Esophagus squamous epithelium (tissue), 4 donors: Measurements from ENCODE around the gene TALDO1.

Source experiments
- CTCF ChIP-seq, 6 experiments: fragments of 450-650 bp in 4 of 6; fragments of 200-600 bp in 2 of 6; sonication (generic) in 2 of 6; IDR thresholded peaks; one replicate each; pipeline ENCODE4 v1.5.1; 2016 to 2019; ENCODE audit warnings: antibody characterized with exemption in 6 of 6, mild to moderate bottlenecking in 4 of 6, moderate library complexity in 4 of 6
- POLR2A ChIP-seq, 4 donors: fragments of 450-650 bp; IDR thresholded peaks; one replicate each; pipeline ENCODE4 v1.6.1; 2017; ENCODE audit warnings: antibody characterized with exemption in 4 of 4, mild to moderate bottlenecking in 4 of 4, moderate library complexity in 3 of 4

DNA sequence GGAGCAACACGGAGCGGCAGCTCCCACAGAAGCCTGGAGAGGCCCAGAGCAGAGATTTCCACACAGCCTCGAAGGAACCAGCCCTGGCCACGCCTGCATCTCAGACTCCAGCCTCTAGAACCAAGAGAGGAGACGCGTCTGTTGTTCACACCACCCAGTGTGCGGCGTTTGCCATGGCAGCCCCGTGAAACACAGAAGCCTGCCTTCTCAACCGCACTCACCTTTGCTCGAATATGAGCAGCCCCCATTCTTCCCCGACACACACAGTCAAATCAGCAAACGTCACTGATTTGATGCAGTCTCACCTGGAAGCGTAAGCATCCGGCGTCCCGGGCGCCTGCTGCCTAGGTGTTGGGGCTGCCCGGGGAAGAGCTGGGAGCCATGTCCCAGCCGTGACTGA, 14.2 kb upstream of the TALDO1 start:
- TF ChIP-seq CTCF (IDR thresholded peaks at IDR 0.05), result no peak
- TF ChIP-seq POLR2A (IDR thresholded peaks at IDR 0.05), result no peak
